Breast epithelium (tissue), 3 donors: Measurements from ENCODE around the gene PTPRN2.

ENCODE experiments used
- POLR2AphosphoS5 ChIP-seq, 3 donors: sonication (generic); formaldehyde crosslinking; IDR thresholded peaks; one replicate each; pipeline ENCODE4 v1.6.1; 2017; ENCODE audit warnings: antibody characterized with exemption in 3 of 3
- TF ChIP-seq, protein P1 (sequence below), 3 donors: fragments of 450-650 bp; IDR thresholded peaks; one replicate each; pipeline ENCODE4 v1.5.1; 2016 to 2017; ENCODE audit warnings: antibody characterized with exemption in 3 of 3, mild to moderate bottlenecking in 3 of 3, moderate library complexity in 3 of 3

DNA sequence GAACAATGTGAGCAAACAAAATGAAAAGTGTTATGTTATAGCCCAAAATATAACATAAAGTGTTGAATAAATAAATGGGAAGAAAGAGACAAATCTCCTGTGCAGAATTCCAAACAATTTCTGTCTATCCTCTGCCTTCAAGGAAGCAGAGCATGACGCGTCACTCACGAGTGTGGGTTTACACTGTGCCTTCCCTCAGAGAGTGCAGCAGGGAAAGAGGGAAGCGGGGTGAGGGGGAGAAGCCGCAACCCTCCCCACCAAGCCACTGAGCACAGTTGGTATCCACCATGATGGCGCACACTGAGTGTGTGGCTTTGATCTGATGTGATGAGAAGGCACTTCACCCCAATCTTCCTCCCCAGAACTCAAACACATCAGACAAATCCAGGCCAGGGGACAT is 74.8 kb downstream of the PTPRN2 start:
- TF ChIP-seq, protein P1, sequence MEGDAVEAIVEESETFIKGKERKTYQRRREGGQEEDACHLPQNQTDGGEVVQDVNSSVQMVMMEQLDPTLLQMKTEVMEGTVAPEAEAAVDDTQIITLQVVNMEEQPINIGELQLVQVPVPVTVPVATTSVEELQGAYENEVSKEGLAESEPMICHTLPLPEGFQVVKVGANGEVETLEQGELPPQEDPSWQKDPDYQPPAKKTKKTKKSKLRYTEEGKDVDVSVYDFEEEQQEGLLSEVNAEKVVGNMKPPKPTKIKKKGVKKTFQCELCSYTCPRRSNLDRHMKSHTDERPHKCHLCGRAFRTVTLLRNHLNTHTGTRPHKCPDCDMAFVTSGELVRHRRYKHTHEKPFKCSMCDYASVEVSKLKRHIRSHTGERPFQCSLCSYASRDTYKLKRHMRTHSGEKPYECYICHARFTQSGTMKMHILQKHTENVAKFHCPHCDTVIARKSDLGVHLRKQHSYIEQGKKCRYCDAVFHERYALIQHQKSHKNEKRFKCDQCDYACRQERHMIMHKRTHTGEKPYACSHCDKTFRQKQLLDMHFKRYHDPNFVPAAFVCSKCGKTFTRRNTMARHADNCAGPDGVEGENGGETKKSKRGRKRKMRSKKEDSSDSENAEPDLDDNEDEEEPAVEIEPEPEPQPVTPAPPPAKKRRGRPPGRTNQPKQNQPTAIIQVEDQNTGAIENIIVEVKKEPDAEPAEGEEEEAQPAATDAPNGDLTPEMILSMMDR (IDR thresholded peaks at IDR 0.05): no peak
- TF ChIP-seq POLR2AphosphoS5 (IDR thresholded peaks at IDR 0.05): no peak
